ENCODE data around the gene DNAJB8.
A peak's percentile ranks its signal among the peaks of the same experiment; 100 is the strongest.

DNAJB8 gene

DNA sequence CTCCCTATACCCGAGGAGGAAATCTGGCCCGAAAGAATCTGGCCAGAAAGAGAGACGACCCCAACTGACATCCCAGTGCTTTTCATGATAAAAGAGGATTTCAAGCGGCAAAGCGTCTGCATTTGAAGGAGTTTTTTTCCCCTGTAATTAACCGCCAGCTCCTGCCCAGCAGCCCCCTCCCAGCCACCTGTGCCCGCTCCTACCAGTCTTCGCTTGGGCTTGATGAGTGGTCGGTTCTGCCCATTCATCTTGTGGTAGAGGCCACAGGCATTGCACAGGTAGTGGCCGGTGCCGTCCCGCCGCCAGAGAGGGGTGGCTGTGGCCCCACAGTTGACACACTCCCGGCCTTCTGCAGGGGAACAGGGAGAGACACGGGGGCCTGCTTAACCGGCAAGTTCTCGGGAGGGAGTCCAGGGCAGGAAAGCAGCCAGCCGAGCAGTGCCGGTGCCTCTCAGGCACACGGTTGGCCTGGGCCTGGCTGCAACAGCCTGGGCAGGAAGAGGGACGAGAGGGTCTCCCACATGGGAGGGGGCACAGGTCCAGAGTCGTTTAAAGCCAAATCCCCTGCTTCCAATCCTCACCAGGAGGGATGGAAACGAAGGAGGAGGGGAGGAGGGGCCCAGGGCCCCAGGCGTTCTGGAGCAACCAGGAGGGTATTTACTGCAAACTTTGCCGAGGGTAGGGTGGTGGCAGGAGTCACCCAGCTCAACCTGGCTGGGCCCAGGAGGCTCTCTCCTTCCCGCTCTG lies 17.1 kb upstream of the DNAJB8 start:
- Mint-ChIP-seq H3K4me3 (peak overlapping the region in 1 of 2 donors; percentile 72), H3K4me1 (peaks cover 27 to 49% of the 10 kb centered on the region in 2 donors), H3K36me3 (peaks cover 0 to 2% of the 10 kb centered on the region in 2 donors), H3K27ac (no peak overlapping the region), H3K9me3 (no peaks in the 10 kb centered on the region), H3K27me3 (peaks cover 86 to 95% of the 10 kb centered on the region in 2 donors)
- DNase-seq (no peak), ATAC-seq (replicated peaks) (no peak)

DNA sequence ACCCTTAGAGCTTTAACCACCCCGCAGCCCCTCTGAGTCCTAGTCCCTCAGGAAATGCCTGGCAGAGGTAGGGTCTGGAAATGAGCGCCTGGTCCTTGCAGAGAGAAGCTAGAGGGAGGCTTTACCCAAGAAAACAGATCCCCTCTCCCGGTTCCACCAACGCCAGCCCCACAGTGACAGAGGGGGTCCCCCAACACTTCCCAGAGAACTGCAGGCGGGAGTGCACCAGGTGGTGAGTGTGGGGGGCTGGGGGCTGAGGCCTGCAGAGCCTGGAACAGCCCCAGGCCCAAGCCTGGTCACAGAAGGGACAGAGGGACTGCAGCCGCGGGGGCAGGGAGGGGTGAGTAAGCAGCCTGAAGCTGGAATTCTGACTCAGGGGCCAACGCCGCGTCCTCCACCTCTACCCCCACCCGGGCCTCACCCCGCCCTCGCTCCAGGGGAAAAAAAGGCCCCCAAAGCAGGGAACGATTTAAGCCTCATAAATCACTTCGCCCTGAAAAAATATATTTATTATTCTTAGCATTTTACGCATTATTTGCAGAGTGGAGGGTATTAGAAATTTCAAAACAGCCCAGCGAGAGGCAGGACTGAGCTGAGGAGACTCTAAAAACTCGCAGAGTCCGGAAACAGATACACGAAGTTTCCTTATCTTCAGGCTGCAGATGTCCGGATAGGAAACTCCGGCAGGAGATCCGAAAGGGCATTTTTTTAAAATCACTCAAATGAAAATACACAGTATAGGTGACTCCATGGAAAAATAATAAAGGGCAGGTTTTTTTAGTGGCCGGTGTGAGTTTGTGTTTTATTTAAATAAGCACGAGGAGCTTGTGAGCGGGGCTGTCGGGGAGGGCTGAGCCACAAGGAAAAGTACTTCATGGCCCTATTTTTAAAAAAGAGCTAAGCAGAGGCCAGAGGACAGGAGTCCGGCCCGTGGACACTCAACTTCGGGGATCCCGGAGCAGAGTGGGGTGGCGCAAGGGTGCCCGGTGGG lies 16.3 kb upstream of the DNAJB8 start:
- peaks cover 0 to 2% of the 10 kb centered on the region in 2 donors for H3K36me3 Mint-ChIP-seq
- H3K27ac Mint-ChIP-seq, result peak overlapping the region; percentile 62
- peaks cover 86 to 95% of the 10 kb centered on the region in 2 donors for H3K27me3 Mint-ChIP-seq
- H3K4me3 Mint-ChIP-seq, result peak overlapping the region; percentile 45 to 72
- DNase-seq (no peak), ATAC-seq (replicated peaks) (no peak)
- H3K9me3 Mint-ChIP-seq, result no peaks in the 10 kb centered on the region
- peaks cover 22 to 40% of the 10 kb centered on the region in 2 donors for H3K4me1 Mint-ChIP-seq

DNA sequence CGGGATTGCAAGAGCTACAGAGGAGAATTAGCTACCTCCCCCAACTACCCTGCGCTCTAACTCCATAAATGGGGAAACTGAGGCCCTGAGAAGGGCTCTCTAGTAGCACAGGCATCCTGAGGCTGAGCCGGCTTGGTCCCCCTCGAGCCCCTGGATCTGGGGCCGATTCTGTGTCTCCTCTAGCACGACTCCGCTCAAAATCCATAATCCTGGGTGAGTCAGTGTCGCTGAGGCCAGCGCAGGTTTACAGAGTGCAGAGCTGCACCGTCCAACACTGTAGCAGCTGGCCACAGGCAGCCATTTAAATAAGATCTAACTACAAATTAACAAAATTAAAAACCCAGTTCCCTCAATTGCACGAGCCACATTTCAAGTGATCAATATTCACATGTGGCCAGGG lies 15.5 kb upstream of the DNAJB8 start:
- Mint-ChIP-seq H3K27me3 (peaks cover 86 to 95% of the 10 kb centered on the region in 2 donors), H3K4me1 (peaks cover 18 to 32% of the 10 kb centered on the region in 2 donors), H3K36me3 (peaks cover 0 to 2% of the 10 kb centered on the region in 2 donors), H3K27ac (no peak overlapping the region), H3K9me3 (no peaks in the 10 kb centered on the region), H3K4me3 (no peak overlapping the region)
- ATAC-seq (replicated peaks), result no peak
- DNase-seq, result no peak

DNA sequence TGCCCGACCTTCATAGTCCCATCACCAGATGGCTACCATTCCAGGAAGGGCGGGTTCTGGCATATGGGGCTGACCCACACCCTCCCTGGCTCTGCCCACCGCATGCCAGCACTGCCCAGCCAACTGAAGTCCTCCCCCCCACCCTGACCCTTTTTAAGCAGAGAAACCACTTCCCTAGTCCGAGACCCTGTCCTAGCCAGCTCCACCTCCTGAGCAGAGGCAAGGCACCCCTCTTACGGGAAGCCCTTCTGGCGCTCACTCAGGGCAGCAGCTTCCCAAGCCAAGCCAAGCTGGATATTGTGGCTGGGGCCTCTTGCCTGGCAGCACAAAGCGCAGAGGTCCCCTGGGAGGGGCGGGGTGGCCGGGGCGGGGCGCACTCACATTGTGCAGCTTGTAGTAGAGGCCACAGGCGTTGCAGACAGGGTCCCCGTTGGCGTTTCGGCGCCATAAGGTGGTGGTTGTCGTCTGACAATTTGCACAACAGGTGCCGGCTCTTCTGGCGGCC lies 14.8 kb upstream of the DNAJB8 start:
- Mint-ChIP-seq H3K27me3 (peaks cover 82 to 92% of the 10 kb centered on the region in 2 donors), H3K27ac (no peak overlapping the region), H3K9me3 (no peaks in the 10 kb centered on the region), H3K4me3 (no peak overlapping the region), H3K4me1 (peaks cover 15 to 25% of the 10 kb centered on the region in 2 donors), H3K36me3 (peaks cover 0 to 2% of the 10 kb centered on the region in 2 donors)
- ATAC-seq (replicated peaks) (no peak), DNase-seq (no peak)

DNA sequence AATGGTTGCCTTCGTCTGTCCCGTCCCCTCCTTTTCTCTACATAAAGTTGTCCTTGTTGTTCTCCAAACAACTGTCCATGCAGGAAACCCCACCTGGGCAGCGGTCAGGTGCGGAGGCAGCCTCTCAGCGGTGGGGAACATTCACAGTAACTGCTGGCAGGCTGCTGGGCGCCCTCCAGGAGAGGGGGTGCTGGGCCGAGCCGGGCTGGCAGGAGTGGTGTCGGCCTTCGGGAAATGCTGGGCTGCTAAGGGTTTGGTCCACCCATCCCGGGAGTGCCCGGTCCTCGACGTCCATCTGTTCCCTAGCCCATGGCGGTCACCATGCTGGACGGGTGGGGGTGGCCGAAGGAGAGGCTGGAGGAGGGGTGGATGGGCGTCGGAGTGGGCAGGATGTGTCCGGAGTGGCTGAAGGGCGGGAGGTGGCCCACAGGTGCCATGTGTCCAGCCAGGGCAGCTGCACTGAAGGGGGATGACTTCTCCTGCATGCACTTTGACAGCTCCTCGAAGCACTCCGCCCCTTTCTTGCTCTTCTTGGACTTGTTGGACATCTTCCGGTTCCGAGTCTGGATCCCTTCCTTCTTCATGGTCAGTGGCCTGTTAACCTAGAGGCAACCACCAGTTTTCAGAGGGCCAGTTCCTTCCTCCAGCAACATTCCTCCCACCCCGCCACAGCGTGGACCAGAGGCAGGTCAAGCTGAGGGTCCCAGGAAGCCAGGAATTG lies 14.2 kb upstream of the DNAJB8 start:
- H3K36me3 Mint-ChIP-seq, result no peaks in the 10 kb centered on the region
- H3K27ac Mint-ChIP-seq, result no peak overlapping the region
- H3K27me3 Mint-ChIP-seq, result peaks cover 80 to 86% of the 10 kb centered on the region in 2 donors

DNA sequence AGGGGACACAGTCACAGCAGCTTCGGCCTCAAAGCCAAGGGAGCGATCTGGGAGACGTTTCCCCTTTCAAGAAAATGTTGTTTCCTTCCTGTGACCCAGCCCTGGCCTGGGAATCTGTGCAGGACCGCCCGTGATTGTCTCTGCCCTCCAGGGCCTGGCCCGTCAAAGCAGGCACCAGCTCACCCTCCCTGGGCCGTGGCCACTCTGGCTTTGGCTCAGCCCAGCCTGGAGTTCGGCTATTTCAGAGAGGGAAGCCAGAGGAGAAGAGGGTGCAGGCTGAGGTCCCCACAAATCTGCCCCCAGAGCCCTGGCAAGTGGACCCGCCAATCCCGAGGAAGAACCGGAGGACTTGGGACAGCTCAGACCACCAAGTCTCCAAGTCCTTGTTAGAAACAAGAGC lies 13.6 kb upstream of the DNAJB8 start:
- H3K27ac Mint-ChIP-seq, result no peak overlapping the region
- DNase-seq (no peak), ATAC-seq (replicated peaks) (no peak)
- H3K36me3 Mint-ChIP-seq, result no peaks in the 10 kb centered on the region
- H3K9me3 Mint-ChIP-seq, result no peaks in the 10 kb centered on the region
- H3K4me3 Mint-ChIP-seq, result no peak overlapping the region
- peaks cover 80% of the 10 kb centered on the region in 2 donors for H3K27me3 Mint-ChIP-seq
- peaks cover 12 to 20% of the 10 kb centered on the region in 2 donors for H3K4me1 Mint-ChIP-seq

More for the DNA sequence above, 14.2 kb upstream of the DNAJB8 start:
- no peak for ATAC-seq (replicated peaks)
- DNase-seq, result no peak
- no peak overlapping the region for H3K4me3 Mint-ChIP-seq
- no peaks in the 10 kb centered on the region for H3K9me3 Mint-ChIP-seq
- H3K4me1 Mint-ChIP-seq, result peaks cover 12 to 20% of the 10 kb centered on the region in 2 donors

DNA sequence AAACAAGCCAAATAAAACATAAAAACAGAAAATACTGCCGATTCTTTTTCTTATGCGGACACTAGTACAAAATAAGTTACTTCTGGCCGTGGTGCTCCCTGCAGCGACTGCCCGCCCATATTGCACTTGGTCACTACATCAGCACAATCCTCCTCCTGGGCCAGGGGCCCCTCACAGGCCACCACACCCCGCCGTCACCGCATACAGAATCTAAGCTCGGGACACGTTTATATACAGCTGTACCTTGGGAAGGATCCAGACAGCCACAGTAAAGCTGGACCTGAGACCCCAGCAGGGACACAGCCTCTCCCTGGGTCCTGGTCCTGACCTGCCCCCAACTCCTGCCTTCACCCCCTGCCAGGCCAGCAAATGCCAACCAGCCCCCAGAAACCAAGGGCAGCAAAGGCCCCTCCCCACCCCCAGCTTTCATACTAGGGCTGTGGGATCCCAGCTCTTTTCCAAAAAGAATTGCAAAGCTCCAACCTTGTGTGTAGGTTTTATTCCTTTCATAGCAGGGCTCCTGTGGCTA lies 12.9 kb upstream of the DNAJB8 start:
- no peak for DNase-seq
- Mint-ChIP-seq H3K4me1 (peaks cover 12 to 20% of the 10 kb centered on the region in 2 donors), H3K9me3 (no peaks in the 10 kb centered on the region), H3K4me3 (no peak overlapping the region), H3K27me3 (peaks cover 73 to 74% of the 10 kb centered on the region in 2 donors), H3K27ac (no peak overlapping the region), H3K36me3 (no peaks in the 10 kb centered on the region)
- ATAC-seq (replicated peaks), result no peak

DNA sequence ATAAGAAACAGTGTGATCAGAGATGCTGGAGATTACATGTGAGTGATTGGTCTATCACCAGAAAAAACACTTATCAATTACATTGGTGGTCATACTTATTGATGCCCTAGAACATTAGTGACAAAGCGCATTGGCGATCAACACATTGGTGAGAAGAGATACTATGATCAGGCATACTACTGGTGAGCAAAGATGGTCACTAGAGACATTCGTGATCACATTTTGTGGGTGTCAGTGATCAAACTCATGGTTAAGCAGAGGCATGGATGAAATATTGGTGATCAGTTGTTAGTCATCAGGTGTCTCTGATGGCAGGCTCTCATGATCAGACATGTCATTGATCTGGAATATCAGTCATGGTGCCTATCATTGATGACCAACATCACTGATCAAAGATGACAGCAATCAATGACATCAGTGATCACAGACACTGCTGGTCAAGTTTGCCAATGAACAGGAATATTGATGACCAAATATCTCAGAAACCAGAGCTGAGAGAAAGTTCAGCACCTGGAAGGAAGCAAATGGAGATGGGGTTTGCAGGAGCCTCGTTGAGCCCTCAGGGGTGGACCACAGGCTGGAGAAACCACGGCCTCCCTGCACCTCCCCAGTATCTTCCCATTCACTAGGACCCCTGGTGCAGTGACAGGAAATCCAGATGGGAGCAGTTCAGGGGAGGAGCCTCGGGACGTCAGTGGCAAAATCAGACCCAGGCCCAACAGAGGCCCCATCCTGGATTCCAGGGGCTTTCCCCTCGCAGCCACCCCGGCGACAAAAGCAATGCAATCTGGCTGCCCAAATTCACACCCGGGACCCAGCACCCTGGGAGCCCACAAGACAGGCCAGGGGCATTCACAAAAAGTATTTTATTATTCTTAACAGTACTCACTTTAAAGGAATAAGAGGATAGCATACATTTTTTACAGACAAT lies 12.2 kb upstream of the DNAJB8 start:
- Mint-ChIP-seq H3K36me3 (no peaks in the 10 kb centered on the region), H3K27ac (no peak overlapping the region), H3K4me1 (peaks cover 10 to 16% of the 10 kb centered on the region in 2 donors), H3K27me3 (peaks cover 67 to 70% of the 10 kb centered on the region in 2 donors), H3K9me3 (no peaks in the 10 kb centered on the region), H3K4me3 (no peak overlapping the region)
- DNase-seq, result no peak
- no peak for ATAC-seq (replicated peaks)

DNA sequence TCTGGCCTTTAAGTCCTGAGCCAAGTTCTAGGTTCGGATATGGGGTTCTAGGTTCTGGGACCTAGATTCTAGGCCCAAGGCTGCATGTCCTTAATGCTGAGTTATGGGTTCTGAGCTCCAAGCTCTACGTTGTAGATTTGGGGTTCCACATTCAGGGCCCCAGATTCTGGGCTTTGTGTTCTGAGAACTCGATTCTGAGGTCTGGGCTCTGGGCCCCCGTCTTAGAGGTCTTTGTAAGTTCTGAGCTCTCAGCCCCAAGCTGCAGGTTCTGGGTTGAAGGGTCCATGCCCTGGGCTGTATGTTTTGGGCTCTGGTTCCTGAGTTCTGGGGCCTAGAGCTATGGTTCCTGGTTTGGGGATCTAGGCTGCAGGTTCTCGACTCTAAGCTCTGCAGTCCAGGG lies 10.0 kb upstream of the DNAJB8 start:
- H3K4me3 Mint-ChIP-seq, result no peak overlapping the region
- H3K9me3 Mint-ChIP-seq, result no peaks in the 10 kb centered on the region
- ATAC-seq (replicated peaks), result no peak
- H3K36me3 Mint-ChIP-seq, result no peaks in the 10 kb centered on the region
- DNase-seq, result no peak
- H3K27ac Mint-ChIP-seq, result no peak overlapping the region
- no peaks in the 10 kb centered on the region for H3K4me1 Mint-ChIP-seq
- peaks cover 64 to 66% of the 10 kb centered on the region in 2 donors for H3K27me3 Mint-ChIP-seq

DNA sequence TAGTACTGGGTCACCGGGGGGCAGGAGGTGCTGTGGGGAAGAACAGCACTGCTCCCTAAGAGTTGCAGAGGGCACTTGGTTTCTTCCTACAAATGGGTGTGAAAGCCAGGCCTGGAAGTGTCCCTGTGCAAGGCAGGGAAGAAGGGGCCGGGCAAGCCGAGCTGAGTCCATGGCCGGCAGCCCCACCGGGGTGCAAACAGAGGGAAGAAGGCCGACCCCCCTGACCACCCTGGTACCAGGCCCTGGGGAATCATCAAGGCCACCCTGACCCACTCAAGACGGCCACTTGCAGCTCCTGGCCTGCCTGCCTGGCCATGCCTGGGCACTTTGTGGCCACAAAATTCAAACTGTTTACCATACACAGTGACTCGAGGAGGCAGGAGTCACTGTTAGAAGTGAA lies 8.7 kb upstream of the DNAJB8 start:
- Mint-ChIP-seq H3K4me3 (no peak overlapping the region), H3K27me3 (peaks cover 63 to 64% of the 10 kb centered on the region in 2 donors), H3K9me3 (no peaks in the 10 kb centered on the region), H3K36me3 (no peaks in the 10 kb centered on the region), H3K4me1 (no peaks in the 10 kb centered on the region), H3K27ac (no peak overlapping the region)
- no peak for DNase-seq
- ATAC-seq (replicated peaks), result no peak

DNA sequence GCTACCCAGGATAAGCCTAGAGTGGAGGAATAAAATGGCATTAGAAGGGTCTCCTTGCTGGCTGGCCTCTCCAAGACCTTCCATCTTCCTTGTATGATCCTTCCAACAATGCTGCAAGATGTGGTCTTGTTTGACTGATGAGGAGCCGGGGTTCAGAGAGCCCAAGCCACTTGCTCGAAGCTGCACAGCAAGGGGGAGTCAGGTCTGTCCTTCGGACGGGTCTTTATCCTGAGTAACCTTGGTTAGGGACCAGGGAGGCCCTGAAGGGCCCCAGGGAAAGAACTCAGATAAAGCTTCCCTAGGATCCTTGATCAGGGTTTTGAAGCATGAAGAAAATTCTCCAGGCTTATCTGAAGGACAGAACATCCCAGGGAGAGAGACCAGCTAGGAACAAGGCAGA lies 7.0 kb upstream of the DNAJB8 start:
- H3K27me3 Mint-ChIP-seq, result peaks cover 52 to 53% of the 10 kb centered on the region in 2 donors
- H3K9me3 Mint-ChIP-seq, result no peaks in the 10 kb centered on the region
- ATAC-seq (replicated peaks), result no peak
- DNase-seq, result no peak
- H3K4me1 Mint-ChIP-seq, result no peaks in the 10 kb centered on the region
- H3K27ac Mint-ChIP-seq, result no peak overlapping the region
- H3K4me3 Mint-ChIP-seq, result no peak overlapping the region
- H3K36me3 Mint-ChIP-seq, result no peaks in the 10 kb centered on the region

DNA sequence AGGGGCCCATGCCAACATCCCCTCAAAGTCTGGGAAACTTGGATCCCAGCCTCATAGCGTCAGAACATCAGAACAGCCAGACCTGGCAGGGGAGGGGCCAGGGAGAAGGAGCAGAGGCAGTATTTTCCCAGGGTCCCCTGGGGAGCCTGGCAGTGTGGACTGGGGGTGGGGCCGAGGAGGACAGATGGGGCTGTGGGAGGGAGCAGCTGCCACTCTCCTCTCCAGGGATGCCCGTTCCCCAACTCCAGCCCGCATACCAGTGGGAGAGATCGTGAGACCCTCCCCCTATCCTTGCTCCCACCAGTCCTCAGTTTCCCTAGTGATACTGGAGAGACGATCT lies 6.5 kb upstream of the DNAJB8 start:
- Mint-ChIP-seq H3K27me3 (peaks cover 46 to 47% of the 10 kb centered on the region in 2 donors), H3K4me1 (no peaks in the 10 kb centered on the region)

More for the DNA sequence above, 6.5 kb upstream of the DNAJB8 start:
- H3K27ac Mint-ChIP-seq, result no peak overlapping the region
- DNase-seq (no peak), ATAC-seq (replicated peaks) (no peak)
- H3K36me3 Mint-ChIP-seq, result no peaks in the 10 kb centered on the region
- H3K4me3 Mint-ChIP-seq, result no peak overlapping the region
- H3K9me3 Mint-ChIP-seq, result no peaks in the 10 kb centered on the region
